ENCODE results near the gene MVD. TPM values are rescaled to one million over a fixed set of nuclear protein-coding genes. Genes with fewer than 3 reads are reported as not detected.
"Not testable (repeated sequence)": the region's sequence is repeated elsewhere in the genome, so short reads cannot be mapped to it uniquely, and the experiment has no call there.

MVD gene
- total RNA-seq, 1 donor from 2014 or later: 71.8 TPM

GRCh38 chr16:88613293-88613692, 49.6 kb downstream of the MVD start:
- intact Hi-C loops (cut with DNase I): no loop called here
- H3K4me1 ChIP-seq: peaks cover 18% of the 10 kb centered on the region

GRCh38 chr16:88610909-88611812, 51.7 kb downstream of the MVD start:
- Histone ChIP-seq H3K4me3 (no peak overlapping the region), H3K4me1 (peaks cover 7% of the 10 kb centered on the region), H3K9me3 (no peaks in the 10 kb centered on the region), H3K27ac (no peak overlapping the region), H3K27me3 (ENCODE audit: low read depth) (no peaks in the 10 kb centered on the region), H3K36me3 (peaks cover 88% of the 10 kb centered on the region)
- no peak for ATAC-seq
- DNase-seq: no peak
- TF ChIP-seq CTCF (IDR thresholded peaks at IDR 0.05): no peak
- intact Hi-C loops (cut with DNase I): no loop called here

More at GRCh38 chr16:88613293-88613692, 49.6 kb downstream of the MVD start:
- Histone ChIP-seq H3K36me3 (peaks cover 87% of the 10 kb centered on the region), H3K27me3 (ENCODE audit: low read depth) (no peaks in the 10 kb centered on the region), H3K27ac (no peak overlapping the region), H3K9me3 (no peaks in the 10 kb centered on the region), H3K4me3 (no peak overlapping the region)
- DNase-seq (no peak), ATAC-seq (no peak)
- TF ChIP-seq CTCF (IDR thresholded peaks at IDR 0.05): no peak

DNA sequence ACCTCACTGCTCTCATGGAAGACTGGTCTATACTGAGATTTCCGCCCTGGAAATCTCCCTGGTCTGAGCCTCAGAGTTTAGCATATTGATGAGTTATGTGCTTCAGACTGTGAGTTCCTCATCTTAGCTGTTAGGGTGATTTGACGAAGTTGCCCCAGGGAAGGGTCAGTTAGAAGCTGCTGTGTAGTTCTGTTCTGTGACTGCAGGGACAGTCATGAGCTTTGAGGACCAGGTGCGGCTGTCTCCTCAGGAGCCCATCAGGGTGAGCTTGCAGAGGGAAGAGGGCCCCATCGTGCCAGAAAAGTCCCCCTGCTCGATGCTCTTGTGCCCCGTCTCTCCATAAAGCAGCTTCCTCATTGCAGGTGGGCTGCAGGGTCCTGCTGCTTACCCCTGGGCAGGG, 52.8 kb downstream of the MVD start:
- no peak overlapping the region for H3K27ac ChIP-seq
- H3K9me3 ChIP-seq: no peaks in the 10 kb centered on the region
- ATAC-seq (no peak), DNase-seq (no peak)
- no peaks in the 10 kb centered on the region for H3K4me1 ChIP-seq
- no peaks in the 10 kb centered on the region for H3K27me3 ChIP-seq (ENCODE audit: low read depth)
- peaks cover 87% of the 10 kb centered on the region for H3K36me3 ChIP-seq
- intact Hi-C loops (cut with DNase I): no loop called here
- TF ChIP-seq CTCF (IDR thresholded peaks at IDR 0.05): no peak
- H3K4me3 ChIP-seq: no peak overlapping the region

DNA sequence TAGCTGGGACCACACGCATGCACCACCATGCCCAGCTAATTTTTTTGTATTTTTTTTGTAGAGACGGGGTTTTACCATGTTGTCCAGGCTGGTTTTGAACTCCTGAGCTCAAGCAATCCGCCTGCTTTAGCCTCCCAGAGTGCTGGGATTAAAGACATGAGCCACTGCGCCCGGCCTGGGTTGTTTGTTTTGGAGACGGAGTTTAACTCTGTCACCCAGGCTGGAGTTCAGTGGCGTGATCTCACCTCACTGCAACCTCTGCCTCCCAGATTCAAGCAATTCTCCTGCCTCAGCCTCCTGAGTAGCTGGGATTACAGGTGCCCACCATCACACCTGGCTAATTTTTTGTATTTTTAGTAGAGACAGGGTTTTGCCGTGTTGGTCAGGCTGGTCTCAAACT, 53.5 kb downstream of the MVD start:
- H3K36me3 ChIP-seq: peaks cover 90% of the 10 kb centered on the region
- ATAC-seq; H3K27me3 ChIP-seq (ENCODE audit: low read depth); H3K27ac ChIP-seq; intact Hi-C loops (cut with DNase I); DNase-seq; H3K4me1 ChIP-seq; H3K4me3 ChIP-seq; H3K9me3 ChIP-seq: not testable (repeated sequence)

- Histone ChIP-seq H3K36me3 (peaks cover 85% of the 10 kb centered on the region), H3K4me1 (no peaks in the 10 kb centered on the region), H3K27ac (no peak overlapping the region), H3K27me3 (ENCODE audit: low read depth) (no peaks in the 10 kb centered on the region), H3K9me3 (no peaks in the 10 kb centered on the region), H3K4me3 (no peak overlapping the region)
- TF ChIP-seq CTCF (IDR thresholded peaks at IDR 0.05): no peak
- DNase-seq (no peak), ATAC-seq (no peak)
- intact Hi-C loops (cut with DNase I): no loop called here
Observed at GRCh38 chr16:88608076-88608475, 54.8 kb downstream of the MVD start.

DNA sequence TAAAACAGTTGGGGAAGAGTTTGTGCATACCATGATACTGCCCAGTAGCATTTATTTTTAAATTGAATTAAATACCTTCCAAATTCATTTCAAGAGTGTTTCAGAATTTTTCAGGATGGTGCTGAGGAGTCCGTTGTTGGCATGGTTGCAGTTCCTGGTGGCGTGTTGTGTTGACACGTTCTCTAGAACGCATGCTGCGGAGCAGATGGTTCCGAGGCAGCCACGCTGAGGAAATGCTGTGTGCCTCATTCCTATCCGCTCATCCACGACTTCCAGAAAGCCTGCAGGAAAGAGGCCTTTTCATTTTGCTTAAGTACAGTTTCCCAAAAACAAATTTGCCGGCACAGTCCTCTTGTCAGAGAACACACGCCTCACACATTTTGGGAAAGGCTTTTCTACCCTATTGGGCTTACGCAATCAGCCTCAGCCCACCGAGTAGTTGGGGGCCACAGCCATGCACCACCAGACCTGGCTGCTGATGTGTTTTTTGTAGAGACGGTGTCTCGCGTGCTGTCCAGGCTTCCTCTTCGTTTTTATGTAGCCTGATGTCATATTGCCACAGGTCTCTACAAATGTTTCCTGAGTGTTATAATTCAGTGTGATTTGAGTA, 56.6 kb downstream of the MVD start:
- Histone ChIP-seq H3K4me3 (no peak overlapping the region), H3K27ac (no peak overlapping the region), H3K4me1 (peaks cover 10% of the 10 kb centered on the region), H3K36me3 (peaks cover 85% of the 10 kb centered on the region), H3K9me3 (no peaks in the 10 kb centered on the region), H3K27me3 (ENCODE audit: low read depth) (no peaks in the 10 kb centered on the region)
- intact Hi-C loops (cut with DNase I): no loop called here
- no peak for DNase-seq
- no peak for ATAC-seq
- TF ChIP-seq CTCF (IDR thresholded peaks at IDR 0.05): no peak

Measured in lower lobe of right lung (tissue), 2 donors.